HG03571 (cell line): ENCODE results near the gene NPY4R2.
"Not testable (repeated sequence)": the region's sequence is repeated elsewhere in the genome, so short reads cannot be mapped to it uniquely, and the experiment has no call there.

Experiments used
- ATAC-seq: cut with Tn5 transposase; IDR thresholded peaks from one replicate; pipeline ENCODE4 v1.9.1; 2021; ENCODE audit not compliant: unreplicated experiment

NPY4R2 gene

DNA sequence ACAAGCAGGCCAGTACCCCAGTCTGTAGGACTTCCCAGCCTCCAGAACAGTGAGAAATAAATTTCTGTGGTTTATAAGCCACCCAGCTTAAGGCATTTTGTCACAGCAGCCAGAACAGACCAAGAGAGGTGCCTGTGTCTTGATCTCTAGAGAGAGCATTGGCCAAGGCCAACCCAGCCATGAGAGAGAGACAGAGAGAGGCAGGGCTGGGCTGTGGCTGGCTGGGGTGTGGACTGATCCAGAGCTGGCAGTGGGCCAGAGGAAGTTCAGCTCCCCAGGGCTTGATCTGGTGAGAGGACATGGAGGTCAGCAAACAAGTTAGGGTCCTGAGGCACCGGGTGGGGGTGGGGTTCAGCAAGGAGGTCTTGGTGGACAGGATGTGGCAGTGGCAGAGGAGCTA is 14.4 kb downstream of the NPY4R2 start:
- not testable (repeated sequence) for ATAC-seq

- not testable (repeated sequence) for ATAC-seq
Measured at GRCh38 chr10:47933462-47933861, 15.0 kb downstream of the NPY4R2 start.

- not testable (repeated sequence) for ATAC-seq
Measured at GRCh38 chr10:47936772-47937228, 18.3 kb downstream of the NPY4R2 start.

GRCh38 chr10:47937634-47938033 is 19.2 kb downstream of the NPY4R2 start:
- not testable (repeated sequence) for ATAC-seq

GRCh38 chr10:47940821-47941220 is 22.4 kb downstream of the NPY4R2 start:
- not testable (repeated sequence) for ATAC-seq

DNA sequence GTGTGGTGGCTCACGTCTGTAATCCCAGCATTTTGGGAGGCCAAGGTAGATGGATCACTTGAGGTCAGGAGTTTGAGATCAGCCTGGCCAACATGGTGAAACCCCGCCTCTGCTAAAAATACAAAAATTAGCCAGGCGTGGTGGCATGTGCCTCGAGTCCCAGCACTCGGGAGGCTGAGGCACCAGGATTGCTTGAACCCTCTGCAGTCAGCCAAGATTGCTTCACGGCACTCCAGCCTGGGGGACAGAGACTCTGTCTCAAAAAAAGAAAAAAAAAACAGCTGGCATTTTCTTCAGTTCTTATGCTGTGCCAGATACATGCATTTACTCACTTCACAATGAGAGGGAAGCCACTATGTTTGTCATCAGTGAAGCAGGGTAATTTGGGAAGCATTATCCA is 22.9 kb downstream of the NPY4R2 start:
- not testable (repeated sequence) for ATAC-seq

DNA sequence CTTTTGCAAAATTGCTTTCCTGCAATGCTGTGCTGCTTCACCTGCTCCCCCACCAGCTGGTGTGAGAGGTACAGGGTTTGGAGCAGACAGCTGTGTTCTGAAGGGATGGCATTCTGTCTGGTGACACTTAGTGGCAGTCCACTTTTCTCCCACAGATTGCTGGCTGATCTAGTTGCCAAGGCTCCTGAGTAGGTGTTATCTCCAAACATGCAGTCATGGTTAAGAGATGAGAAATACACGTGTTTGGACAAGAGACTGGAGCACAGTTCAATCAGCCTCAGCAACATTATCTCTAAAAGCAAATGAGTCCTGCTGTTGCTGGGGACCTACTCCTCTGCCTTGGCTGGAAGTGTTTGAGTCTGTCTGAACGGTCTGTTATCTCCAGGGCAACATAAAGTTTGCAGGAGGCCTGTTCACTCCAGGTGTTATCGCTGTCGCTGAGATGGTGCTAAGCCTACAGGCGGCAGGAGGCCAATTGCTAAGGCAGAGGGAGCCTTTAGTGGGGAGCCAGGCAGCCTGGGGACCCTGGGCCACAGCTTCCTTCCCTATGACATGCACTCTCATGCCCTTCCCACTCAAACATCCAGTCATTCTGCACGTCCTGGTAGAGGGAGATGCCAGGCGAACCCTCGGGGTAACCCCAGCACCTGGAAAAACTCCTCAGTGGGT is 24.0 kb downstream of the NPY4R2 start:
- not testable (repeated sequence) for ATAC-seq

DNA sequence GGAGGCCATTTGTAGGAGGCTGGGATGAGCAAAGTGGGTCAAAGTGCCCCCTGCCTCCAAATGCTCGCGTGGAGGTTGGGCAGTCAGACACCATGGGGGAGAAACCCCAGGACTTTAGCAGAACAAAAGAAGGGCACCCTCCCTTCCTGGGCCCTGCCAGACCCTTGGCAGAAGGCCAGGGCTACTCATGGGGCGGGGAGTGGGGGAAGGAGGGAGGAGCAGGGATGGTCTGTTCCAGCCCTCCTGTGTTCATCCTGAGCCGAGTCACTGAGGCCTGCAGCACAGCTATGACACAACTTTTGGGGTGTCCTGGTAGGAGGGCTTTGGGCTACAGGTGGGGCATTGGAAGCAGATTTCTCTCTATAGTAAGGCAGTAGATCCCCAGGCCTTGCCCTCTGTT is 24.9 kb downstream of the NPY4R2 start:
- not testable (repeated sequence) for ATAC-seq

- ATAC-seq, result not testable (repeated sequence)
Measured at GRCh38 chr10:47947424-47947823, 29.0 kb downstream of the NPY4R2 start.

- not testable (repeated sequence) for ATAC-seq
Measured at GRCh38 chr10:47957158-47957557, 38.7 kb downstream of the NPY4R2 start.

DNA sequence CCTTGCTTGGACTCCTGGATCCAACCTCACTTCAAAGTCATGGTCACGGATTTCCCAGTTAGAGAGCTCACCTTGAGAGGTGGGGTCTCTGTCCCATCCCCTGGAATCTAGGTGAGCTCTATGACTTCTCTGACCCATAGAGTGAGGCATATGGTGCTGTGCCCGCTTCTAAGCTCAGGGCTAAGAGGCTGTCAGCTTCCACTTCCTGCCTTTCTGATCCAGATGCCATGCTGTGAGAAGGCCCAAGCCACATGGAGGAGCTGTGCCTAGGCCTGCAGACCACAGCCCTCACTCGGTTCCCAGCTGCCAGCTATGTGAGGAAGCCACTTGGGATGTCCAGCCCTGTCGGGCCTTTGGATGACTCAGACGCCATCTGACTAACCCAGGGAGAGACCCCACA is 41.2 kb downstream of the NPY4R2 start:
- ATAC-seq, result not testable (repeated sequence)

GRCh38 chr10:47960699-47961098 is 42.2 kb downstream of the NPY4R2 start:
- not testable (repeated sequence) for ATAC-seq

GRCh38 chr10:47962785-47963184 is 44.3 kb downstream of the NPY4R2 start:
- not testable (repeated sequence) for ATAC-seq

DNA sequence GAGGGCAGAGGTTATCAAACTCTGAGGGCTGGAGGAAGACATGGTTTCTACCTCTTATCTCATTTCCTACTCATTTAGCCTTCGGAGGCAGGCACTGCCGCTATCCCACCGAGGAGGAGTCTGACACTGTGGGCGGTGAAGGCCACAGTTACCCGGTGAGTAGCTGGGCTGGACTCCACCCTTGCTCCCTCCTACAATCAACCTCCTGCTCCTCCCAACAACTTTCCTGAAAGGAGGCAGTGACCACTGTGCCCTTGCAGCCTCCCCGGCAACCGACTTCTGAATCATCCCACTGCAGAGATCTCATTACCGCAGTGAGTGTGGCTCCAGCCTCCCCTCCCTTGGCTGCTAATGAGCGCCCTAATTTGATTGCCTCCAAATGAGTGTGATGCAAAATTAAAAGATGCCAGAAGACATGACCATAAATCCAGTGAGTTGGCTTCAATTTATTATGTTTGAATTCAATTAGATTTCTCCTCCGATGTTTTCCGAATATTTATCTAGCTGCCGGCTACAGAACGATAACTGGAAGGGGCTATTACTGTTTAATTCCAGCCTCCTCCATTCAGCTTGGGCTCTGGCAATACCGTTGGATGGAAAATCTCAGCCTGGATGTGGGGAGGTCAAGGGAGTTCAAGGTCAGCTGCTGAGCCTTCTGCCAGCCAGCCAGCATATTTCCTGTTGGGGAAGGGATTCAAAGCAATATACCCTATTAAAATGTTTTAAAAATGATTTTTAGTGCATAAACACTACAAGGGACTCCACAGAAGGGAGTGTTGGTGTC is 46.0 kb downstream of the NPY4R2 start:
- not testable (repeated sequence) for ATAC-seq

DNA sequence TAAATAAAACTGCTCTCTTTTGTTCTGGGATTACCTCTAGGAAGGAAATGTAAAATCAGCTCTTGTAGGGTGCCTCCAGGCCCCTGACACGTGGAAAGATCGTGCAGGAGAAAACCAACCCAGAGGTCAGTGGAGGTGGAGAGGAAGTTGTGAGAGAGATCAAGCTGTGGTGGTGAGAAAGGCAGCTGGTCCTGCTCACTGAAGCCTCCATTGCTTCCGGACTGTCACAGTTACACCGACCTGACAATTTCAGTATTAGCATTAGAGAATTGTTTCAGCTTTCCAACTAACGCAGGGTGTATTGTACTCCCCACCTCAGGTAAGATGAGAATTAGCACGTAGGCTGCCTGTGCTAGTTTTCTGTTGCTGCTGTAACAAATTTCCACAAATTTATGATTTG is 50.5 kb downstream of the NPY4R2 start:
- ATAC-seq, result not testable (repeated sequence)

DNA sequence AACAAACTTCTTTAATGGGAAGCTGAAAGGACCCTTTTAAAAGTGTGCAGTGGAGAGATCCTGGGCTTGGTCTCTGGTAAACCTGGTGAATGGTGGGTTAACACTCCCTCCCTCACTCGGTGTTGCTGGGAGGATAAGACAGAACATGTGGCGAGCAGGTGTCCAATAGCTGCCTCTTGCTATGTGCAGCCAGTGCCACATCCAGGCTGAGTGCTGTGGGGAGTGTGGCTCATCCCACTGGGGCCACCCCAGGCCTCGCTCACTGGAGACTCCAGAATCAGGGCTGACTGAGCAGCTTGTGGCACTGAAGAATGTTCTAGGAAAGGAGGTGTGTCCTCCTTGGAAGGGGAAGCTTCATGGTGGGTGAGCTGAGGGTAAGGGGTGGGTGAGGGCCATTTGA is 51.6 kb downstream of the NPY4R2 start:
- not testable (repeated sequence) for ATAC-seq

GRCh38 chr10:47971598-47971997 is 53.1 kb downstream of the NPY4R2 start:
- not testable (repeated sequence) for ATAC-seq

DNA sequence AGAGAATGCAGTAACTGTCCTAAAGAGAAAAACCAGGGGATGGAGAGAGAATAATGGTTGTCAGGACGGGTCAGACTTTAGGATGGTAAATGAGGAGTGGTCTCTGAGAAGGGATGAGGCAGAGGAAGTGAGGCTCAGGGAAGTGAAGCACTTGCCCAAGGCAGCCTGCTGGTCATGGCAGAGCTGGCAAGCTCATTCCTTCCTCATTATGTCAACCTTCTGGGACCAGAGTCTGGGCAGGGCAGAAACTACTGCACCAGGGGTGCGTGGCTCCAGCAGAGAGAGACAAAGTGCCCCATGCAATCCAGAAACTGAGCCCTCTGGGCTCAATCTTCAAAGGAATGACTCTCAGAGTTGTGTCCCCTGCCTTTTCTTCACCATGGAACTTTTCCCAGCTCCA is 53.6 kb downstream of the NPY4R2 start:
- not testable (repeated sequence) for ATAC-seq
